H7 (cell line): ENCODE measurements around the gene PCBP3. TPM values are rescaled to one million over a fixed set of nuclear protein-coding genes. Genes with fewer than 3 reads are reported as not detected.
"Not testable (repeated sequence)": the region's sequence is repeated elsewhere in the genome, so short reads cannot be mapped to it uniquely, and the experiment has no call there.

Experiments
- DNase-seq: peaks from one replicate; pipeline ENCODE4 v3.0.0; 2012
- H3K27me3 ChIP-seq: 2 replicates; pipeline ENCODE4 v1.6.0; 2011; ENCODE audit warnings: mild to moderate bottlenecking, low read length; ENCODE audit not compliant: control insufficient read depth, insufficient read depth
- H3K36me3 ChIP-seq: replicated peaks from 2 replicates; pipeline ENCODE4 v1.5.1; 2011; ENCODE audit warnings: low read length; ENCODE audit not compliant: control insufficient read depth, insufficient read depth
- H3K4me3 ChIP-seq: 2 replicates; pipeline ENCODE4 v1.5.1; 2011; ENCODE audit warnings: low read depth, mild to moderate bottlenecking, control low read depth, low read length, moderate library complexity; ENCODE audit not compliant: insufficient read depth
- total RNA-seq: library from RNA; depleted of rRNA; stranded (reverse); fragments of >200 nt; shearing (Covaris generic); gene quantifications from 2 replicates; pipeline ENCODE4 v1.2.3, GENCODE V29; 2014

The PCBP3 gene
- total RNA-seq, 1 experiment from 2014 or later, result 1.8 TPM

- not testable (repeated sequence) for H3K4me3 ChIP-seq, DNase-seq, H3K36me3 ChIP-seq
These were observed 18.5 kb downstream of the PCBP3 start for GRCh38 chr21:45661913-45662622.

DNA sequence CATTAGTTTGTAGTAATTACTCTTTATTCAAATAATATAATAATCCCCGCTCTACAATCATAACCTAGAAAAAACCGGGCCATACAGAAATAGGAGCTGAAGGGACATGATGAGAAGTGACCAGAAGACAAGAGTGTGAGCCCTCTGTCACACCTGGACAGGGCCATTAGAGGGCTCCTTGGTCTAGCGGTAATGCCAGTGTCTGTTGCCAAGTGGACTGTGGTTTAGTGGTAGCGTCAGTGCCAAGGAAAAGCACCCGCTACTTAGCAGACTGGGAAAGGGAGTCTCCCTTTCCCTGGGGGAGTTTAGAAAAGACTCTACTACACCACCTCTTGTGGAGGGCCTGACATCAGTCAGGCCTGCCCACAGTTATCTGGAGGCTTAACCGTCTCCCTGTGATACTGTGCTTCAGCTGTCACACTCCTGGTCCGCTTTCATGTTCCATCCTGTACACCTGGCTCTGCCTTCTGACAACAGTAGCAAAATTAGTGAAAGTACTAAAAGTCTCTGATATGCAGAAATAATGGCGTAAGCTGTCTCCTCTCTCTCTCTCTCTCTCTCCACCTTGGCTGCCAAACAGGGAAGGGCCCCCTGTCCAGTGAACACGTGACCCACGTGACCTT lies 19.2 kb downstream of the PCBP3 start:
- not testable (repeated sequence) for H3K36me3 ChIP-seq, H3K27me3 ChIP-seq, DNase-seq, H3K4me3 ChIP-seq

More at GRCh38 chr21:45661913-45662622, 18.5 kb downstream of the PCBP3 start:
- not testable (repeated sequence) for H3K27me3 ChIP-seq

DNA sequence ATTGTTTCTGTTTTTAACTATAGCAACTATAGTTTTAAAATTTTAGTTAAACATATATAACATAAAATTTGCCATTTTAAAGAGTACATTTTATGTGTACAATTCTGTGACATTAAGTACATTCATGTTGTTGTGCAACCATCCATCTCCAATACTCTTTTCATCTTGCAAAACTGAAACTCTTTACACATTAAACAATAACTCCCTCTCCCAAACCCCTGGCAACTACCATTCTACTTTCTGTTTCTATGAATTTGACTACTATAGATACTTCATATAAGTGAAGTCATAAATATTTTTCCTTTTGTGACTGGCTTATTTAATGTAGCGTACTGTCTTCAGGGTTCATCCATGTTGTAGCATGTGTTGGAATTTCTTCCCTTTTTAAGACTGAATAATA lies 25.9 kb downstream of the PCBP3 start:
- Histone ChIP-seq H3K36me3 (no peaks in the 10 kb centered on the region), H3K27me3 (no peaks in the 10 kb centered on the region), H3K4me3 (no peak overlapping the region)
- DNase-seq, result no peak

DNA sequence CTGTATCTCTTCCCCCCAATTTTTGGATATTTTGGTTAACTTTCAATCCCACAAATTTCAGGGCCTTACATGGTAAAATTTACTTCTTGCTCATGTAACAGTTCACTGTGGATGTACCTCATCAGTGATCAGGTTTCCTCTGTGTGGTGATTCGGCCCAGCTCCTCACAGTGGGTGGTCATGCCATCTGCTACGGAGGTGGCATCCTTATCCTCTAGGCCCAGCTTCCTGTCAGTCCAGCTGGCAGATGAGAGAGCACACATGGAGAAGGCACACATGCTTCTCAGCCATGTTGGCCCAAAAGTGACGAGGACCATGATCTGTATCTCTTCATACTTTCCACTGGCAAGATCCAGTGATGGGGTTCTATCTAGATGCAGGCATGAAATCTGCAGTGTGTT lies 27.2 kb downstream of the PCBP3 start:
- H3K27me3 ChIP-seq, result no peaks in the 10 kb centered on the region
- H3K36me3 ChIP-seq, result no peaks in the 10 kb centered on the region
- H3K4me3 ChIP-seq, result no peak overlapping the region
- no peak for DNase-seq

DNA sequence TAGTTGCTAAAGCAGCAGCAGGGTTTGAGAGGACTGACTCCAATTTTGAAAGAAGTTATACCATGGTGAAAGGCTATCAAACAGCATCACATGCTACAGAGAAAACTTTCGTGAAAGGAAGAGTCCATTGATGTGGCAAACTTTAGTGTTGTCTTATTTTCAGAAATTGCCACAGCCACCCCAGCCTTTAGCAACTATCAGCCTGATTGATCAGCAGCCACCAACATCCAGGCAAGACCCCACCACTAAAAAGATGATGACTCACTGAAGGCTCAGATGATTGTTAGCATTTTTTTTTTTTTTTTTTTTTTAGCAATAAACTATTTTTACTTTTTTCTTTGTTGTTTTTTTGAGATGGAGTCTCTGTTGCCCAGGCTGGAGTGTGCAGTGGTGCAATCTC lies 35.3 kb downstream of the PCBP3 start:
- DNase-seq, H3K27me3 ChIP-seq, H3K36me3 ChIP-seq, H3K4me3 ChIP-seq: not testable (repeated sequence)

DNA sequence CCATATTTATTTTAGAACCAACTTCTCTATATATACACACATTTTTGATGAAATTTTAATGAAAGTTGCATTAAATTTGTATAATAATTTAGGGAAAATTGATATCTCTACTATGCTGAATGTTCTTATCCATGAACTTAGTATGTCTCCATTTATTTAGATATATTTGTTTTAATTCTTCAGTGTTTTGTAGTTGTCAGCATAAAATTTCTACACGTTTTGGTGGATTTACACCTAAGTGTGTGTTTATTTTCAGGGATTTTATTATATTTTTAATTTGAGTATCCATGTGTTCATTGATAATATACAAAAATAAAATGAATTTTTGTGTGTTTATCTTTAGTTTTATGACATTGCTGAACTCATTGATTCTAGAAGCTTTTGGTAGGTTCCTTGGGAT lies 36.7 kb downstream of the PCBP3 start:
- no peak for DNase-seq
- no peaks in the 10 kb centered on the region for H3K27me3 ChIP-seq
- no peaks in the 10 kb centered on the region for H3K36me3 ChIP-seq

DNA sequence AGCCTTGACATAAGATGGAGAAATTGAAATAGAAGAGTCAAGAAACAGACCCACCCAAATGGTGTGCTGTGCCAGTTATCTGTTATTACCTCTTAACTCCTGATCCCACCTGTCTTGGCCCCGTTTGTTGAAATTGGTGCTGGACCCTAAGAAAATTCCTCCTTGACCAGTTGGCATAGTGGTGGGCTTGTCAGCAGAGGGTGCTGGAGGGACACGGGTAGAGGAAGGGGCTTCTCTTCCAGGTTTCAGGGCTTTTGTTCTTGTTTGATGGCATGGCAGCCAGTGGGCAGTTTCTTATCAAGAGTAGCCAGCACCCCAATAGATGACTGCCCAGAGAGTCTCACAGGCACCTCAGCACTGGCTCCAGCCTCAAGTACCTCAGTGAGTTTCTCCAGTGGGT lies 51.6 kb downstream of the PCBP3 start:
- peak; percentile 60 for DNase-seq
- no peaks in the 10 kb centered on the region for H3K36me3 ChIP-seq
- H3K4me3 ChIP-seq, result no peak overlapping the region
- no peaks in the 10 kb centered on the region for H3K27me3 ChIP-seq

More for the DNA sequence above, 36.7 kb downstream of the PCBP3 start:
- H3K4me3 ChIP-seq, result no peak overlapping the region

DNA sequence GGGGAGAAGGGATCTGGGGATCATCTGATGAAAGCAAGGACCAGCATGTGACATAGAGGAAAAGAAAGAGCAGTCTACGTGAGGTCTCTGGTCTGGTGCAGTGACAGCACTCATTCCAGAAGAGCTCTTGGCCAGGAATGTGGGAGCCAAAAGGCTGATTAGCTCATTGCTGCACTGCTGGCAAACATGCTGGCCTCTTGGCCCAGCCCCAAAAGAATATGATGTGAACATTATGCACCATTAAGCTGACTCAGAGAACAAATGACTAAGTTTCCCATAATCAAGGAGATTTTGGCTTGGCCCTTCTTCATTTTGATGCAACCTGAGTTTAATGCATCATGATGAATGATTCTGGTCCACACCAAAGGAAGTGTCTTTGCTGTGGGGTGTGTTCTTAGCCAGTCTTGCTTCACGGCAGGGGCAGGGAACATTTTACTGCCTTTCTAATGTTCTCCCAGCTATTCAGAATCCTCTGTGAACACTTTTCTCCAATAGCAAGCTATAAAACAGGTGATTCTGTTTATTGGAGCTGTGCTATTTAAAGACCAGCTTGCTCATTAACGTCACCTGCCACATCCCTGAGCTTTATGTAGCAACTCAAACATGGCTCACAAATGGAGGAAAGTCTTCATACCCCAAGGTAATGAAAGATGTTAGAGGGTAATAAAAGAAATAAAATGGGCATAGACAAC lies 55.1 kb downstream of the PCBP3 start:
- no peaks in the 10 kb centered on the region for H3K27me3 ChIP-seq
- DNase-seq, result no peak

DNA sequence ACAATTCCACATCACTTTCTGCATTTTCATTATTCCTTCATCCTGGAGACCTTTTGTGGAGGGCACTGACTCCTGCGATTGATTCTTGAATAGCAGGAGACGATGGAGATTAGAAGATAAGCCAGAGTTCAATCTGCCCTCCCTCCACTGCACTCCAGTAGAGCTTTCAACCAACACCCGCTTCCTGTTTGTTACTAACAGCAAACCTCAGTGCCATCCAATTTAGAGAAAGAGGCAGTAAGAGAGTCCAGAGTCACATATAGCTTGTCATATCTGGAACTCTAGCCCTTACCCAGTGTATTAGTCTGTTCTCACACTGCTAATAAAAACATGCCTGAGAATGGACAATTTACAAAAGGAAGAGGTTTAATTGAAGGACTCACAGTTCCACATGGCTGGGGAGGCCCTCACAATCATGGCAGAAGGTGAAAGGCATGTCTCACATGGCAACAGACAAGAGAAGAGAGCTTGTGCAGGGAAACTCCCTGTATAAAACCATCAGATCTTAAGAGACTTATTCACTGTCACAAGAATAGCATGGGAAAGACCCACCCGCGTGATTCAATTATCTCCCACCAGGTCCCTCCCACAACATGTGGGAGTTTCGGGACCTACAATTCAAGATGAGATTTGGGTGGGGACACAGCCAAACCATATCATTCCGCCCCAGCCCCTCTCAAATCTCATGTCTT lies 55.9 kb downstream of the PCBP3 start:
- no peak overlapping the region for H3K4me3 ChIP-seq
- H3K36me3 ChIP-seq, result no peaks in the 10 kb centered on the region
- no peak for DNase-seq
- H3K27me3 ChIP-seq, result no peaks in the 10 kb centered on the region

More for the DNA sequence above, 55.1 kb downstream of the PCBP3 start:
- Histone ChIP-seq H3K4me3 (no peak overlapping the region), H3K36me3 (no peaks in the 10 kb centered on the region)

- no peak for DNase-seq
- H3K4me3 ChIP-seq, result no peak overlapping the region
These were observed 56.4 kb downstream of the PCBP3 start for GRCh38 chr21:45699966-45700365.

DNA sequence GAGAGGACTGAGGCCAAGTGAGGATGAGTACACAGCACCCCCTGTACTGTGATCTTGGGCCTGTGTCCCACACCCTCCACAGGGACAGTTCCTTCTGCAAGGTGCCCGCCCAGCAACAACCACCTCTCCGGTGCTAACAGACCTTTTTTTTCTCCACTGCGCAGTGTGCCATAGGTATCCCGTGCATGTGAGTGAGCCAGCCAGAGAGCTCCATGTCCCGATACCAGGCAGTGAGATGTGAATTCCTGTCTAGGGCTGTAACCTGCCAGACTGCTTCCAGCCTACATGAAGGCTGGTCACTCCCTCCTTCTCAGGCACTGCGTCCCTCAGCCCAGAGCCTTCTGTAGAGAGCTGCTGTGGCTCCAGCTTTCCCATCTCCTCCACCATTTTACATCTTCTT lies 56.9 kb downstream of the PCBP3 start:
- no peak for DNase-seq
- Histone ChIP-seq H3K36me3 (no peaks in the 10 kb centered on the region), H3K27me3 (no peaks in the 10 kb centered on the region), H3K4me3 (no peak overlapping the region)

More at GRCh38 chr21:45699966-45700365, 56.4 kb downstream of the PCBP3 start:
- H3K36me3 ChIP-seq, result no peaks in the 10 kb centered on the region
- no peaks in the 10 kb centered on the region for H3K27me3 ChIP-seq

- Histone ChIP-seq H3K36me3 (no peaks in the 10 kb centered on the region), H3K4me3 (no peak overlapping the region), H3K27me3 (no peaks in the 10 kb centered on the region)
- no peak for DNase-seq
These were observed 61.0 kb downstream of the PCBP3 start for GRCh38 chr21:45704311-45705108.

- no peaks in the 10 kb centered on the region for H3K27me3 ChIP-seq
- H3K36me3 ChIP-seq, result no peaks in the 10 kb centered on the region
- DNase-seq, result no peak
- no peak overlapping the region for H3K4me3 ChIP-seq
These were observed 62.8 kb downstream of the PCBP3 start for GRCh38 chr21:45706299-45706698.

DNA sequence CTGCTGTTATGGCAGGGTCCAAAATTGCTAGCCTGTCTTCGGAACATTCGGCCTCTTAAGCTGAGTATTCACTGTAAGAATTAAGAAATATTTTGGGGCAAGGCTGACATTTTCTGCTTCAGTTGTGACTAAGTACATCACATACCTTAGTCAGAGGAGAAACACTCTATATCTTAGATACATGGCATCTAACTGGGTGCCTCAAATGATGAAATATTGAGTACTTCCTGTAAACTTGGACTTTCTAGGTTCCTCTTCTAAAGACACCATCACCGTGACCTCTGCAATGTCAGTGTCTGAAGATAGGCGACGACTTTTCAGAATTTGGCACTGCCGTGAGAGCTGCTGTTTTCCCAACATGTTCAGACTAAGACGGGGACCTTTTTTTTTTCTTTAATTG lies 65.6 kb downstream of the PCBP3 start:
- Histone ChIP-seq H3K36me3 (no peaks in the 10 kb centered on the region), H3K4me3 (no peak overlapping the region), H3K27me3 (no peaks in the 10 kb centered on the region)
- DNase-seq, result no peak
